HG03565 (cell line): ENCODE results near the gene CDH4.

ENCODE experiments used
- ATAC-seq: cut with Tn5 transposase; IDR thresholded peaks from one replicate; pipeline ENCODE4 v1.9.1; 2021; ENCODE audit warnings: mild to moderate bottlenecking, moderate library complexity; ENCODE audit not compliant: unreplicated experiment

Gene CDH4

DNA sequence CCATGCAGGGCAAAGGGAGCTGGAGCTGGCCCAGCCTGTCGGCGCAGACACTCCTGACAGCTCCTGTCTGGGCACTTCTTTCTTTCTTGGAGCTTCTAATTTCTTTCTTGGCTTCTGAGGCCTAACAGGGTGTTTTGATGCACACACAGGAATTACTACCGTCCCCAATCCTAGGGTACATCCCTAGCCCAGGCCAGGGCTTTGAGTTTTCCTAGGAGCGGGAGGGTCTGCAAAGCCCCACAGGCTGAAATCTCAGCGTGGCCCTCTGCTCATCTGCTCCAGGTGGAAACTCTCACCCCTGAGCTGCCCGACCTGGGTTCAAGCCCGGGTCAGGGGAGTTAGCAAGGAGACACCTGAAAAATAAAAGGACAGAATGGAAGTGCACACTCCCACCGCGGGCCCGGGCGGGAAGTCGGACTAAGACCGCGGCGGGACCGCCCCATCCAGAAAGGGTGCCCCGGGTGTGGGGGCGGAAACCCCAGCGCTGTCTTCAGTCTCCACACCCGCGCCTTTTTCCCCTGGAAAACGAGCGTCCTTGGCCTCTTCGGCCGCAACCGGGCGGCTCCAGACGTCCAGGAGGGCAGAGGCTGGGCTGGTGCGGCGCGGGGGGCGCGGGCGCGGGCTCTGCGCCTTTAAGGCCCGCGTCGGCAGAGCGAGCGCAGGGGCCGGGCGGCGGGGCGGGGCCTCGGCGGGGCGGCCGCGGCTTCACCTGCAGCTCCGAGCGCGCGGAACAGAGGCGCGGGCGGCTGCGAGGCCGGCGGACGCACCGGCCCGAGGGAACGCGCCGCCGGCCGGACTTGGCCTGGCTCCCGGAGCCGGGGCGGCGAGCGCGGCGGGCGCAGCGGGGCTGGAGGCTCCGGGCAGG is at the start of gene CDH4:
TSS of gene CDH4 (plus strand) at position 733 of the 865 bp plus-strand sequence.
- ATAC-seq = no peak

DNA sequence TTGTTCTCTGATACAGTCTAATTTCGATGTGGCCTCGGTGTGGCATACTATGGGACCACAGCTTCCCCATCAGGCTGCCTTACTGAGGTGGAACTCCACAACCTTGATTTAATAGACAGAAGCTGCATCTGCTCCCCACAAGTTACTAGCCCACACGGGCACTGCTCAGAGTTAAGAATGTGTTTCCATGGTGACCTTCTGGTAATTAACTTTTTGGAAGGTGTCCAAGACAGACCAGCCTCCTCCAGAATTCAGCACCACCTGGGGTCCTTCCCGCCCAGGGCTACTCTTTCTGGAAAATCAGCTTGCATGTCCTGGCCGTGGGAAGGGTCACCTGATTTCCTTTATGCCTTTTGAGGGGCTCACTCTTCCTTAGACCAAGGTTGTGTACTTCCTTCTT is 48.7 kb upstream of the CDH4 start:
- no peak for ATAC-seq

DNA sequence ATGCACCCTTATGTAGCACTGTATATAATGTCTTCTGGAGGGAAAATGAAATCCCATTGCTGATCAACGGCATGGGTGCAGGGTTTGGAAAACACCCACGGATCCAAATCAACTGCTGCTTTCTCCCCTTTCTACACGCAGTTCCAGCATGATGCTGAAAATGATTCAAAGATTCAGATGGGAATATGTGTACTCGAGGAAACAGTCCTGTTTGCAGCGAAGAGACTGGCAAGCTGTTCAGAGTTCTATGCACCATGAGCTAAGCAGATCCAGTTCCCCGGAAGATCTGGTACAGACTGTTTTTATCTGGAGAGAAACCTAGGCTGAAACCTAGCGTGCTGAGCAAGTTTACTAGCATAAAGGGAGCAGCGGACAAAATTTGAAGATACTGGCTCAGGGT is 47.9 kb upstream of the CDH4 start:
- no peak for ATAC-seq

GRCh38 chr20:61205769-61206168 is 46.3 kb upstream of the CDH4 start:
- no peak for ATAC-seq

- ATAC-seq = no peak
Observed at GRCh38 chr20:61210862-61211261, 41.2 kb upstream of the CDH4 start.

- ATAC-seq = no peak
Observed at GRCh38 chr20:61217848-61218247, 34.2 kb upstream of the CDH4 start.

- ATAC-seq = no peak
Observed at GRCh38 chr20:61219021-61219431, 33.0 kb upstream of the CDH4 start.

DNA sequence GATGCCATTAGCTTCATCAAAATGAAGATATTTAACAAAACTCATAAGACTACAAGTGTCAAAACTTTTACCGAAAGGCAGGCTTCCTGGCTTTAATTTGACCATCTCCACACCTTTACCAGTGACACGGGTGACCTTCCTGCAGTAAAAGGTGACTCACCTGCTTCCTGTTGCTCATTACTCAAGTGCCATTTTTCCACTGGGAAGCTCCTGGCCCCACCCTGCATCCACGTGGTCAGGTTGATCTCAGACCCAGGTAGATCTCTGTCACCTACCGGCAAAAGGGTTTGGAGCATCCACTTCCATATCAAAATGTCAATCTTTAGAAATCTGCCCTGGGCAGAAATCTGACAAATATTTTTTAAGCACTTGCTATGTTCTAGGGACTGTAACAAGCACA is 31.9 kb upstream of the CDH4 start:
- no peak for ATAC-seq

- no peak for ATAC-seq
Observed at GRCh38 chr20:61220626-61221325, 31.3 kb upstream of the CDH4 start.

DNA sequence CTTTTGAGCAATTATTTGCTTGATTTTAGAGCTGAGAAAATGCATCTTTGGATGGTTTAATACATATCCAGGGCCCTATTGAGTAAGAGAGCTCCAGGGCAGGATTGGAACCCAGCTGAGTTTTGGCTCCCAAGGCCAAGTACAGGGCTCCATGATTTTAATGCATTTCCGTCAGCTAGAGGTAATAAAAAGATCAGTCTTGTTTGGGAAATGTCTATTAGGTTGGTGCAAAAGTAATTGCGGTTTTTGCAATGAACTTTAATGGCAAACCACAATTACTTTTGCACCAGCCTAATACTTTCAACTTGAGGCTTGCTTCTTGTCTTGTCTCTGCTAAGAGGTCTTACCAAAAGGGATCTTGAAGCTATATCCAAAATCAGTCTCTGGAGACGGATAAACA is 29.4 kb upstream of the CDH4 start:
- ATAC-seq = no peak

DNA sequence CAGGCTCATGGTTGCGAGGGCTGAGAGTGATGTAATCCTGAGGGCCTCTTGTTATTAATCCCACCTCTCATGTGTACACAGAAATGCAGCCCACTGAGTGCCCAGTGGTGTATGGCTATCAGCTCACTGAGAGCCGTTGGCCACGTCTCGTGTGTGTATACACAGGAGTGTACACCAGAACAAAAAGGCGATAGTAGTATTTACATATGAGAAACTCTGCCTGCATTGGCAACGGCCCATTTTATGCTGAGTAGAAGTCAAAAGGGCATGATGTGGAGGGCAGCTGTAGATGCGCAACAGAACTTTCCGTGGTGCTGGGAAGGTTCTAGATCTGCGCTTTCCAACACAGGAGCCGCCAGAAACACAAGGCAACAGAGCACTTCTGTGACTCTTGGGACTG is 28.9 kb upstream of the CDH4 start:
- no peak for ATAC-seq

GRCh38 chr20:61230166-61230565 is 21.9 kb upstream of the CDH4 start:
- ATAC-seq = no peak

DNA sequence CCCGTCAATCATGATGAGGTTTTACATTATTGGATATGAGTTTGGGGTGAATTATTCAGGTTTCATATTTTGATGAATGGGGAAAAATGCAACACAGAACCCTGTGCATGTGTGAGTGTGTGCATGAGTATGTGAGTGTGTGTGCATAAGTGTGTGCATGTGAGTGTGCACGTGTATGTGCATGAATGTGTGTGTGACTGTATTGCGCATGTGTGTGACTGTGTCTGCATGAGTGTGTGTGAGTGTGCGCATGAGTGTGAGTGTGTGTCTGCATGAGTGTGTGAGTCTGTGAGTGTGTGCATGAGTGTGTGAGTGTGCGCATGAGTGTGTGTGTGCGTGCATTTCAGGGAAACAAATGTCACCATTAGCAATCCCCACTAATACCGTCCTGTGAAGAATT is 18.5 kb upstream of the CDH4 start:
- no peak for ATAC-seq

DNA sequence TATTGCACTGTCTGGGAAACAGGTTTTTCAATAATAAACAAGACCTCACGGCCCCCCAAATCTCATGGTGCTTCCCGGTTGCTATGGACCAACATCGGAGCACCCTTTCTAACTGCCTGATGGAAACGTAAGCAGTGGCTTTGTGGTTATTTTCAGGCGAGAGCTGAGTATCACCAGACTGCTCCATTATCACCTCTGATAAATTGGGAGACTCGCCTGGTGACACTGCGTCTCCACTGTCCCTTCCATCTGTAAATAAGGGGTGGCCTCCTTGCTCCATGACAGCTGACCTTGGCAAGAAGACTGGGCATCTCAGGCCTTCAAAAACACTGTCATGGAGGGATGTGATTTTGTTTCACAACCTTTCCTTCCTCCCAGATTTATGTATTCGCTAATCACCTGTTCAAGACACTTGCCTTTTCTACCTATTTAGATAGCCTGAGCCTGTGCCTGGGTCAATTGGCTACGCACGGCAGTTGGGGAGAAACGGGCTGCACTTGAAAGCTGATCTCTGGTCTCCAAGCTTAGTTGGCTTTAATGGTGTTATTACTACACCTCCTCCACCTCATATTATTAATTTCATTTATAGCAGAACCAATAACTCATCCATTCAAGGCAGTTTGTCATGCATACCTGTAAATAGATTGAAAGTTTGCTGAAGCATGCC is 17.7 kb upstream of the CDH4 start:
- no peak for ATAC-seq

- no peak for ATAC-seq
Observed at GRCh38 chr20:61236713-61237112, 15.3 kb upstream of the CDH4 start.

- no peak for ATAC-seq
Observed at GRCh38 chr20:61238813-61239212, 13.2 kb upstream of the CDH4 start.

- ATAC-seq = no peak
Observed at GRCh38 chr20:61240814-61241213, 11.2 kb upstream of the CDH4 start.

DNA sequence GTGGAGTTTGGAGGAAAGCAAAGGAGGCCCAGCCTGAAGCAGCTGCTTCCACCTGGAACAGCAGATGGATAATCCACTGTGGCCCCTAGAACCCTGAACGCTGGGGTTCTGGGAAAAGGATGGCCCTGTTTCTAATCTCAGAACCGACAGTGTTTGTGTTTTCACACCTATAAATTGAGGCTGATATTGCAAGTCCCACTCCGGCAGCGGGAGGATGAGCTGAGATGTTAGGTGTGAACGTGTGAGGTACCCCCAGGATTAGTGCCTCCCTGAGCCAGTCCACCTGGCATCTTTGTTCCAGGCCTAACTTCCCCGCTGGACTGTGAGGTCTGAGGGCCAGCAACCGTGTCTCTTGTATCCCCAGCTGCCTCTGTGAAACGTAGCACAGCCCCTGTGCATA is 7.8 kb upstream of the CDH4 start:
- no peak for ATAC-seq

DNA sequence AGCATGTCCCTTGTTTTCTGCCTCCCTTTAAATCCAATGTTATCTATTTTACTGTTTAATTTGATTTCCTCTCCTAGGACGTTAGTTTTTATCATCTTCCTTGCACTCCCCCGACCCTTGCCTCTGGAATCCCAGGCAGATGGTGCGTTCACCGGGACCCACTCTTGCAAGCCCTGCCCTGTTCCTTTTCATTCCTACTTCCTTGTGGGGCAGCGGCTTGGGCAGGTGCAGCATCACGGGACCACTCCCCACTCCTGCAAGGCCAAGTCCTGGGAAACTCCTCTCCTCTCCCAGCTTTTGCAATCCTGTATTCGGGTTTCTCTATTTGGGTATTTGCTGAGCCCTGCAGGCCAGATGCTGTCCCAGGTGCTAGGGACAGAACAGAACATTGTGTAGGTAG is 5.8 kb upstream of the CDH4 start:
- ATAC-seq = no peak

- ATAC-seq = no peak
Observed at GRCh38 chr20:61249626-61250025, 2.4 kb upstream of the CDH4 start.

DNA sequence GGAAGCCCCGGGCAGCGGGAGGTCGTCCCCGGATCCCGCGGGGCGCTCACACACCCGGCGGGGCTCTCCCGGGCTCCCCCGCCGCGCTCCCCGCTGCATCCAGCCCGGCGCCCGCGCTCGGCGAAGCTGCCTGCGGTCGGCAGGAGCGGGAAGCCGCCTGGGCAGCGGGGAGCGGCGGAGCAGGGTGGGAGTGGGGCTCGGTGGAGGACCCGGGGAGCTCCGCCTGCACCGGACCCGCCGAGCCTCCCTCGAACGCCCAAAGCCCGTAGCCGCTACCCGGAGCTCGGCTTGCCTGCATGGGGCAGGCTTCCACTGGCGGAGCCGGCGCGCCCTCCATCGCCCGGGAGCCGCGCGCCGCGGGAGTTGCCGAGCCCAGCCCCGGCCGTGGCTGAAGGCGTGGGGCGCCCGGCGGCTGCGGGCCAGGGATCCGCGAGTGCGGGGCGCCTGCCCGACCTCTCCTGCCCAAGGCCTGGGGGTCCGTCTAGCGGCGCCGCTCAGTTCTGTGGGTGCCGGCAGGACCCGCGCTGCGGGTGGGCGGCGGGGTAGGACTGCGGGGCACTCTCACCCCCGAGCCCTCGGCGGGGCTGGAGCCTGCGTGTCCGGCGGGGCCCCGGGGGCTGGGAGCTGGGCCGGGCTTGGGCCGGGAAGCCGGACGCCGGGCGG is 671 bp downstream of the CDH4 start:
- no peak for ATAC-seq
